ENCODE measurements around the gene CYP4F11.
"Not testable (repeated sequence)": the region's sequence is repeated elsewhere in the genome, so short reads cannot be mapped to it uniquely, and the experiment has no call there.

GRCh38 chr19:15933761-15934331 is 483 bp downstream of the CYP4F11 start:
- not testable (repeated sequence) for TF ChIP-seq CTCF, POLR2A (IDR thresholded peaks at IDR 0.05)
